Vagina (tissue), 2 donors: ENCODE data around the gene SPAG4. TPM values are rescaled to one million over a fixed set of nuclear protein-coding genes. Genes with fewer than 3 reads are reported as not detected.
A peak's percentile ranks its signal among the peaks of the same experiment; 100 is the strongest.

ENCODE experiments used
- DNase-seq, 2 donors: peaks; one replicate each; pipeline ENCODE4 v3.0.0-alpha.2; 2017; ENCODE audit errors: extremely low spot score in 2 of 2
- H3K27ac ChIP-seq: fragments of 200-600 bp; sonication (generic); one replicate; pipeline ENCODE4 v1.5.1; 2019
- H3K27me3 ChIP-seq: fragments of 200-600 bp; sonication (generic); one replicate; pipeline ENCODE4 v1.5.1; 2019
- H3K36me3 ChIP-seq, 2 donors: fragments of 200-600 bp; sonication (generic); one replicate each; pipeline ENCODE4 v1.5.1; 2017 to 2019
- H3K4me1 ChIP-seq: fragments of 200-600 bp; sonication (generic); one replicate; pipeline ENCODE4 v1.5.1; 2019
- H3K4me3 ChIP-seq, 2 donors: fragments of 200-600 bp; sonication (generic); 1 replicate in 1 of 2; 2 replicates in 1 of 2; pipeline ENCODE4 v1.5.1; 2016 to 2019
- H3K9me3 ChIP-seq: fragments of 200-600 bp; sonication (generic); one replicate; pipeline ENCODE4 v1.5.1; 2019
- CTCF ChIP-seq, 3 experiments: fragments of 450-650 bp in 2 of 3; fragments of 200-600 bp in 1 of 3; sonication (generic) in 1 of 3; IDR thresholded peaks; one replicate each; pipeline ENCODE4 v1.5.1; 2017 to 2019; ENCODE audit warnings: antibody characterized with exemption in 3 of 3, mild to moderate bottlenecking in 2 of 3, moderate library complexity in 2 of 3
- POLR2A ChIP-seq, 2 donors: fragments of 450-650 bp; IDR thresholded peaks; one replicate each; pipeline ENCODE4 v1.6.1; 2017; ENCODE audit warnings: antibody characterized with exemption in 2 of 2, mild to moderate bottlenecking in 2 of 2, moderate library complexity in 2 of 2
- POLR2AphosphoS5 ChIP-seq, 2 donors: sonication (generic); formaldehyde crosslinking; IDR thresholded peaks; one replicate each; pipeline ENCODE4 v1.9.0; 2017; ENCODE audit warnings: antibody characterized with exemption in 2 of 2, mild to moderate bottlenecking in 2 of 2, low read depth in 1 of 2; ENCODE audit not compliant: insufficient read depth in 1 of 2
- intact Hi-C: fragments of 100-400 bp; cut with DNase I; formaldehyde crosslinking; loops from one replicate; pipeline ENCODE4 v1.15.1; 2023
- total RNA-seq: library from RNA; depleted of rRNA; stranded (reverse); fragments of >200 nt; gene quantifications from one replicate; pipeline ENCODE4 v1.2.3, GENCODE V29; 2016

Gene SPAG4
- total RNA-seq, 1 donor from 2014 or later: 6.9 TPM

- DNase-seq: no peak
- Histone ChIP-seq H3K4me1 (peaks cover 33% of the 10 kb centered on the region), H3K4me3 (no peak overlapping the region), H3K9me3 (no peaks in the 10 kb centered on the region), H3K27ac (no peak overlapping the region), H3K27me3 (no peaks in the 10 kb centered on the region), H3K36me3 (peaks cover 0 to 5% of the 10 kb centered on the region in 2 donors)
- intact Hi-C loops: no loop called here
- no peak for TF ChIP-seq CTCF (IDR thresholded peaks at IDR 0.05)
- no peak for TF ChIP-seq POLR2AphosphoS5 (IDR thresholded peaks at IDR 0.05; ENCODE audit: insufficient read depth in 1 of 2, low read depth in 1 of 2)
- no peak for TF ChIP-seq POLR2A (IDR thresholded peaks at IDR 0.05)
Measured at GRCh38 chr20:35620818-35621559, 5.4 kb downstream of the SPAG4 start.

- Histone ChIP-seq H3K4me3 (no peak overlapping the region), H3K9me3 (no peaks in the 10 kb centered on the region), H3K4me1 (peaks cover 33% of the 10 kb centered on the region), H3K27me3 (no peaks in the 10 kb centered on the region), H3K27ac (no peak overlapping the region), H3K36me3 (peaks cover 0 to 10% of the 10 kb centered on the region in 2 donors)
- intact Hi-C loops: no loop called here
- no peak for DNase-seq
- no peak for TF ChIP-seq POLR2A (IDR thresholded peaks at IDR 0.05)
- no peak for TF ChIP-seq CTCF (IDR thresholded peaks at IDR 0.05)
- TF ChIP-seq POLR2AphosphoS5 (IDR thresholded peaks at IDR 0.05; ENCODE audit: insufficient read depth in 1 of 2, low read depth in 1 of 2): no peak
Measured at GRCh38 chr20:35621560-35621946, 5.9 kb downstream of the SPAG4 start.

GRCh38 chr20:35625584-35626385 lies 10.2 kb downstream of the SPAG4 start:
- peaks cover 0 to 45% of the 10 kb centered on the region in 2 donors for H3K36me3 ChIP-seq
- peak in 1 of 2 donors; percentile 40 for DNase-seq
- no peak overlapping the region for H3K27ac ChIP-seq
- TF ChIP-seq POLR2A (IDR thresholded peaks at IDR 0.05): no peak
- H3K27me3 ChIP-seq: no peaks in the 10 kb centered on the region
- H3K9me3 ChIP-seq: no peaks in the 10 kb centered on the region
- H3K4me3 ChIP-seq: no peak overlapping the region
- H3K4me1 ChIP-seq: no peaks in the 10 kb centered on the region
- intact Hi-C loops: no loop called here

GRCh38 chr20:35626386-35627001 lies 10.9 kb downstream of the SPAG4 start:
- Histone ChIP-seq H3K36me3 (peaks cover 0 to 52% of the 10 kb centered on the region in 2 donors), H3K27ac (no peak overlapping the region), H3K4me3 (no peak overlapping the region), H3K27me3 (no peaks in the 10 kb centered on the region), H3K9me3 (no peaks in the 10 kb centered on the region), H3K4me1 (no peaks in the 10 kb centered on the region)
- TF ChIP-seq CTCF (IDR thresholded peaks at IDR 0.05): no peak
- DNase-seq: peak in 1 of 2 donors; percentile 77
- intact Hi-C loops: no loop called here

- Histone ChIP-seq H3K27me3 (no peaks in the 10 kb centered on the region), H3K4me3 (no peak overlapping the region), H3K4me1 (no peaks in the 10 kb centered on the region), H3K27ac (no peak overlapping the region), H3K36me3 (peaks cover 0 to 59% of the 10 kb centered on the region in 2 donors), H3K9me3 (no peaks in the 10 kb centered on the region)
- peak in 1 of 2 donors; percentile 44 for DNase-seq
- TF ChIP-seq CTCF (IDR thresholded peaks at IDR 0.05) (no peak), POLR2AphosphoS5 (IDR thresholded peaks at IDR 0.05; ENCODE audit: insufficient read depth in 1 of 2, low read depth in 1 of 2) (no peak), POLR2A (IDR thresholded peaks at IDR 0.05) (no peak)
- intact Hi-C loops: no loop called here
Measured at GRCh38 chr20:35627121-35627520, 11.5 kb downstream of the SPAG4 start.
